ENCODE data around the gene TYMS.

TYMS gene

DNA sequence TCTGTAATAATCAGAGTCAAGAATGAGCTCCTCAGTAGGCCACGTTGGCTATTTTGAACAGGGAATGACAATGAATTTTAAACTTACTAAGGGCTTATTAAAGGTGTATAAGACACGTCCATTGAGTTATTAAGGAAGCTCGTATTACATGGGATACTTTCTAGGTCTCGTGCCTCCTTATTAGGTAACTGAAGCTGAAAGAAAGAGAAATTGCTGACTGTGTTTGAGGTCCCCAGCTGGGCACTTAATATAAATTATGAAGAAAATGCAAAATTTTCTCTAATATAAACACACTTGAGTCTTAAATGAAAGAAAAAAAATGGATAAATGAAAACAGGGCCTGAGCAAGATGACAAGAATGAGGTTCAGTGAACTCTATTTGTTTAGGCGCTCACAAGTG, 38.8 kb upstream of the TYMS start:
- FAIRE-seq (no peak), DNase-seq (ENCODE audit: insufficient read length, low spot score) (no peak)
- no peak for TF ChIP-seq PAX5 (IDR thresholded peaks at IDR 0.05; ENCODE audit: insufficient read depth, low read length, severe bottlenecking)
- TF ChIP-seq POLR2AphosphoS5 (IDR thresholded peaks at IDR 0.05; ENCODE audit: low read depth, low read length) = no peak
- no peak for TF ChIP-seq POLR2A (IDR thresholded peaks at IDR 0.05; ENCODE audit: low read depth, low read length)
- no peak for TF ChIP-seq POU2F2 (IDR thresholded peaks at IDR 0.05; ENCODE audit: low read depth, low read length)
- no peak for TF ChIP-seq TAF1 (IDR thresholded peaks at IDR 0.05; ENCODE audit: low read depth, low read length)
- no peak for TF ChIP-seq SPI1 (IDR thresholded peaks at IDR 0.05; ENCODE audit: low read depth, low read length)

- DNase-seq (ENCODE audit: insufficient read length, low spot score) (no peak), FAIRE-seq (no peak)
- TF ChIP-seq POLR2AphosphoS5 (IDR thresholded peaks at IDR 0.05; ENCODE audit: low read depth, low read length) = no peak
- no peak for TF ChIP-seq SPI1 (IDR thresholded peaks at IDR 0.05; ENCODE audit: low read depth, low read length)
- TF ChIP-seq TAF1 (IDR thresholded peaks at IDR 0.05; ENCODE audit: low read depth, low read length) = no peak
- TF ChIP-seq POLR2A (IDR thresholded peaks at IDR 0.05; ENCODE audit: low read depth, low read length) = no peak
- no peak for TF ChIP-seq PAX5 (IDR thresholded peaks at IDR 0.05; ENCODE audit: insufficient read depth, low read length, severe bottlenecking)
- TF ChIP-seq POU2F2 (IDR thresholded peaks at IDR 0.05; ENCODE audit: low read depth, low read length) = no peak
Measured at GRCh38 chr18:621291-622043, 36.0 kb upstream of the TYMS start.

GRCh38 chr18:622289-622688, 35.2 kb upstream of the TYMS start:
- FAIRE-seq (no peak), DNase-seq (ENCODE audit: insufficient read length, low spot score) (no peak)
- TF ChIP-seq POU2F2 (IDR thresholded peaks at IDR 0.05; ENCODE audit: low read depth, low read length) (no peak), POLR2A (IDR thresholded peaks at IDR 0.05; ENCODE audit: low read depth, low read length) (no peak)

GRCh38 chr18:623761-624620, 33.5 kb upstream of the TYMS start:
- TF ChIP-seq TAF1 (IDR thresholded peaks at IDR 0.05; ENCODE audit: low read depth, low read length) (no peak), POLR2AphosphoS5 (IDR thresholded peaks at IDR 0.05; ENCODE audit: low read depth, low read length) (no peak), SPI1 (IDR thresholded peaks at IDR 0.05; ENCODE audit: low read depth, low read length) (no peak), POU2F2 (IDR thresholded peaks at IDR 0.05; ENCODE audit: low read depth, low read length) (no peak), POLR2A (IDR thresholded peaks at IDR 0.05; ENCODE audit: low read depth, low read length) (no peak), PAX5 (IDR thresholded peaks at IDR 0.05; ENCODE audit: insufficient read depth, low read length, severe bottlenecking) (no peak)
- FAIRE-seq (peak; percentile 26), DNase-seq (ENCODE audit: insufficient read length, low spot score) (no peak)

DNA sequence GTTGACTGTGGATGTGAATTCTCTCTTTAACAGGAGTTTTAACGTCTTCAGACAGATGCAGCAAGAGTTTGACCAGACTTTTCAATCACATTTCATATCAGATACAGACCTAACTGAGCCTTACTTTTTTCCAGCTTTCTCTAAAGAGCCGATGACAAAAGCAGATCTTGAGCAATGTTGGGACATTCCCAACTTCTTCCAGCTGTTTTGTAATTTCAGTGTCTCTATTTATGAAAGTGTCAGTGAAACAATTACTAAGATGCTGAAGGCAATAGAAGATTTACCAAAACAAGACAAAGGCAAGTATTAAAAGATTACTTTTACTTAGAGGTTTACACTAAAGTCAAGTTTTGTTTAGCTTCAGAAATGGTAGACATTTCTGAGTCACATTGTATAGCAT, 30.2 kb upstream of the TYMS start:
- no peak for FAIRE-seq
- TF ChIP-seq TAF1 (IDR thresholded peaks at IDR 0.05; ENCODE audit: low read depth, low read length) = no peak
- TF ChIP-seq POLR2A (IDR thresholded peaks at IDR 0.05; ENCODE audit: low read depth, low read length) = no peak
- no peak for TF ChIP-seq PAX5 (IDR thresholded peaks at IDR 0.05; ENCODE audit: insufficient read depth, low read length, severe bottlenecking)
- TF ChIP-seq POLR2AphosphoS5 (IDR thresholded peaks at IDR 0.05; ENCODE audit: low read depth, low read length) = no peak
- TF ChIP-seq POU2F2 (IDR thresholded peaks at IDR 0.05; ENCODE audit: low read depth, low read length) = no peak
- no peak for TF ChIP-seq SPI1 (IDR thresholded peaks at IDR 0.05; ENCODE audit: low read depth, low read length)
- no peak for DNase-seq (ENCODE audit: insufficient read length, low spot score)

DNA sequence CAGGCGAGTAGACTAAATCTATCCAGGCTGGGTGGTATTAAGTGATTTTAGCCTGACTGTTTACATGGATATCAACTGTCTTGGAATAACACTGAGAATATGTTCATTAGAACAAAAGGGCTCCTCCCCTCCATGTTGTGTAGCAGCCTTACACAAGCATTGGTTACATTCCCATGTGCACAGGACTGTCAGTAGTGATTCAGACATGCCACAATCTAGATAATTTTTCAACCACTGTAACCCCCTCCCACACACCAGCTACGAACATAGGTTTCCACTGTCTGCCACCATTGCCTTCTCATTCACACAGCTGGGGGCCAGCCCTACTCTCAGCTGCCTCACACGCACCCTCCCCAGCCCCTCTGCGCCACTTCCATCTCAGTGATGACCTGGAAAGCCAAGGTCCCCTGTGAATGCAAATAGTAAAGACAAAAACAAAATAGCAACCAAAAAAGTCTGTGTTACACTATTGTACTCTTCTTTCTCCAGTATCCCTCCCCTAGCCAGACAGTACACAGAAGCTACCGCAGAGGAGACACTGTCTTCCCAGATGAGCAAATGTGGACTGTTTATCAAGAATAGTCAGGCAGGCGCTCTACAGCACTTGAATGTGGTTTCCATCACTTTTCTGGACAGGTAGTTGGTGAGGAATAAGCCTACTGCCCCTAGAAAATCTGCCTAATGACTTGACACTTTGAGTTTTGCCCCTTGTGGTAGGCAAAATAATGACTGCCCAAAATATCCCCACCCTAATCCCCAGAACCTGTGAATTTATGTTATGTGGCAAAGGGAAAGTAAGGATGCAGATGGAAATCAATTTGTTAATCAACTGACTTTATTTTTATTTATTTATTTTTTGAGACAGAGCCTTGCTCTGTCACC, 27.9 kb upstream of the TYMS start:
- DNase-seq (ENCODE audit: insufficient read length, low spot score) (no peak), FAIRE-seq (no peak)
- TF ChIP-seq PAX5 (IDR thresholded peaks at IDR 0.05; ENCODE audit: insufficient read depth, low read length, severe bottlenecking) (no peak), TAF1 (IDR thresholded peaks at IDR 0.05; ENCODE audit: low read depth, low read length) (no peak), SPI1 (IDR thresholded peaks at IDR 0.05; ENCODE audit: low read depth, low read length) (no peak), POU2F2 (IDR thresholded peaks at IDR 0.05; ENCODE audit: low read depth, low read length) (no peak), POLR2A (IDR thresholded peaks at IDR 0.05; ENCODE audit: low read depth, low read length) (no peak), POLR2AphosphoS5 (IDR thresholded peaks at IDR 0.05; ENCODE audit: low read depth, low read length) (no peak)

DNA sequence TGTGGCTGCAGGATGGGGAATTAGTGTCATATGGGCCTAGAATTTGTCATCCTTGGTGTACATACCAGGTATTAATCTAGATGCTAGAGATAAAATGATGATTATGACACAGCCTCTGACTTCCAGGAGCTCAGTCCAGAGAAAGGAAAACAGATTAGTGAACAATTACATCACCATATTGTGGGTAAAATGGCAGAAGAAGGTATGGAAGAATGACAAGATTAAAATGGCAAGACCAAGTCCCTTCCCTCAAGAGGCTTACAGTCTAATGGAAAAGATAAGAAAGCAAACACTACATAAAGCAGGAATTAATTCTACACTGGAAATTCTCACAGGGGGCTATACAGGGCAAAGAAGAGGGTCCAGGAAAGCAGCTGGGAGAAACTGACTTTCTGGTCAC, 25.9 kb upstream of the TYMS start:
- FAIRE-seq (no peak), DNase-seq (ENCODE audit: insufficient read length, low spot score) (no peak)
- TF ChIP-seq POLR2A (IDR thresholded peaks at IDR 0.05; ENCODE audit: low read depth, low read length) (no peak), PAX5 (IDR thresholded peaks at IDR 0.05; ENCODE audit: insufficient read depth, low read length, severe bottlenecking) (no peak), TAF1 (IDR thresholded peaks at IDR 0.05; ENCODE audit: low read depth, low read length) (no peak), POU2F2 (IDR thresholded peaks at IDR 0.05; ENCODE audit: low read depth, low read length) (no peak), SPI1 (IDR thresholded peaks at IDR 0.05; ENCODE audit: low read depth, low read length) (no peak), POLR2AphosphoS5 (IDR thresholded peaks at IDR 0.05; ENCODE audit: low read depth, low read length) (no peak)

- no peak for FAIRE-seq
- no peak for DNase-seq (ENCODE audit: insufficient read length, low spot score)
- TF ChIP-seq SPI1 (IDR thresholded peaks at IDR 0.05; ENCODE audit: low read depth, low read length) (no peak), POU2F2 (IDR thresholded peaks at IDR 0.05; ENCODE audit: low read depth, low read length) (no peak), POLR2AphosphoS5 (IDR thresholded peaks at IDR 0.05; ENCODE audit: low read depth, low read length) (no peak), TAF1 (IDR thresholded peaks at IDR 0.05; ENCODE audit: low read depth, low read length) (no peak), POLR2A (IDR thresholded peaks at IDR 0.05; ENCODE audit: low read depth, low read length) (no peak), PAX5 (IDR thresholded peaks at IDR 0.05; ENCODE audit: insufficient read depth, low read length, severe bottlenecking) (no peak)
Measured at GRCh38 chr18:634551-635045, 22.9 kb upstream of the TYMS start.

Data from GM12891 (cell line).